Embryonic facial prominence (tissue), 1 donor: ENCODE measurements around the gene STUB1.

Experiments
- DNase-seq: peaks from one replicate; pipeline ENCODE4 v3.0.0-alpha.2; 2016; ENCODE audit errors: extremely low spot score

The STUB1 gene

DNA sequence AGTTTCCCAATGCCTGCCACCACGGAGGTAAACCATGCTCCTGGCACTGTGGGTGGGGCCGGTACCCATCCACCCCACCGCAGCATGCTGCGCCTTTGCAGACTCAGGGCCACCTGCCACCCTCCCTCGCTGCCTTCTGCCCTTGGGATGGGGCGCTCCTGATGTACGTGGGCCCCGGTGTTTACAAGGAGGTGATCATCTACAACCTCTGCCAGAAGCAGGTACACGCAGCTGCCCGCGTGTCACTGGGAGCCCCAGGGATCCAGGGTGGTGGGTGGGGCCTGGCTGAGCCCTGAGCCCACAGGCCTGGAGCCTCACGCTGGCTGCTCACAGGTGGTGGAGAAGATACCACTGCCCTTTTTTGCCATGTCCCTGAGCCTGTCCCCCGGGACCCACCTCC lies 13.6 kb upstream of the STUB1 start:
- no peak for DNase-seq

DNA sequence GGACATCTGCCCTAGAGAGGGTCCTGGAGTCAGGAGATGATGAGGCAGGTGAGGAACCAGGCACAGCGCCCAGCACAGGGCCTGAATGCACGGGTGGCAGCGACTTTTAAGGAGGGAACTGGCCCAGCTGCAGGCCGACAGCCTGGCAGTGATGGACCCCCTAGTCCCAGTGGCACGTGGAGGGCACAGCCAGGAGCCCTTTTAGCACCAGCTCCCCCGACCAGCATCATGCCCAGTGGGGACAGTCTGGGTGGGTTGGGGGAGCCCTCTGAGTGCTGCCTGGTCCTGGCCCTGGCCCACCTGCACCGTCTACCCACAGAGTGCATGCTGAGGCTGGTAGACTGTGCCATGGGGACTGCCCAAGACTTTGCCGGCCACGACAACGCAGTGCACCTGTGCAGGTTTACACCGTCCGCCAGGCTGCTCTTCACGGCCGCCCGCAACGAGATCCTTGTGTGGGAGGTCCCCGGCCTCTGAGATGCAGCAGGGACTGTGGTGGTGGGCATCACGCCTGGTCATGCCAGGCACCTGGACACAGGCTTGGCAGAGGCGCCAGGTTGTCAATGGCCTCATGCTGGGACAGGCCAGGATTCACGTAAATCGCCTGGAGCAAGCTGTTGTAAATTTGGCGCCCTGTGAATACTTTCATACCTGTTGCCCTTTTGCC lies 13.0 kb upstream of the STUB1 start:
- DNase-seq: no peak

DNA sequence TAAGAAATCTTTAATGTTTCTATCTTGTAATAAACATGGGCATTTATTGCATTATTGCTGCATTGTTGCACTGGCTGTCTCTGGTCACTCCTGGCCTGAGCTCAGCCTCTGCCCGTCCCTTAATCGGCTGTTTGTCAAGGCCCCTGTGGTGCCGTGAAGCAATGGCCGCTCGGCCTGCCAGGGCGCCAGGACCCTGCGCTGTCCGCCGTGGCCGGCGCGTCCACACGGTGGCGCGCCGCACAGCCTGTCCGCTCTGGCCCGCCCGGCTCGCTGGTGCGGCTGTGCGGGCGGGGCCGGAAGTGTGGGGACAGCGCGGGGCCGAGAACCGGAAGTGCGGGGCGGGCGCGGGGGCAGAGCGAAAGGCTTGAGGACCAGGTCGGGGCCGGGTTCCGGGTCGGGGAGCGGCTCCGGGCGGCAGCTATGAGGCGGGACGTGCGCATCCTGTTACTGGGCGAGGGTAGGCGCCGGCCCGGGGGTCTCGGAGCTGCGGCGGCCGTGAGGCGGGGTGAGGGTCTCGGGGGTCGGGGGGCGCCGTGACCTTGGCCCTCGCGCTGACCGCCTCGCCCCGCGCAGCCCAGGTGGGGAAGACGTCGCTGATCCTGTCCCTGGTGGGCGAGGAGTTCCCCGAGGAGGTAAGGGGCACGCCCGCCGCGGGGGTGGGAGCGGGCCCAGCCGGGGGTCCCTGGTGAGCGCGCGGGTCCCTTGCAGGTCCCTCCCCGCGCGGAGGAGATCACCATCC lies 12.3 kb upstream of the STUB1 start, which contains the start of gene RHOT2:
Gene RHOT2, plus strand, starts transcription at position 353 of the 739 bp plus-strand sequence. Its CDS starts 68 bp downstream, at position 421.
- DNase-seq: peak; percentile 83

DNA sequence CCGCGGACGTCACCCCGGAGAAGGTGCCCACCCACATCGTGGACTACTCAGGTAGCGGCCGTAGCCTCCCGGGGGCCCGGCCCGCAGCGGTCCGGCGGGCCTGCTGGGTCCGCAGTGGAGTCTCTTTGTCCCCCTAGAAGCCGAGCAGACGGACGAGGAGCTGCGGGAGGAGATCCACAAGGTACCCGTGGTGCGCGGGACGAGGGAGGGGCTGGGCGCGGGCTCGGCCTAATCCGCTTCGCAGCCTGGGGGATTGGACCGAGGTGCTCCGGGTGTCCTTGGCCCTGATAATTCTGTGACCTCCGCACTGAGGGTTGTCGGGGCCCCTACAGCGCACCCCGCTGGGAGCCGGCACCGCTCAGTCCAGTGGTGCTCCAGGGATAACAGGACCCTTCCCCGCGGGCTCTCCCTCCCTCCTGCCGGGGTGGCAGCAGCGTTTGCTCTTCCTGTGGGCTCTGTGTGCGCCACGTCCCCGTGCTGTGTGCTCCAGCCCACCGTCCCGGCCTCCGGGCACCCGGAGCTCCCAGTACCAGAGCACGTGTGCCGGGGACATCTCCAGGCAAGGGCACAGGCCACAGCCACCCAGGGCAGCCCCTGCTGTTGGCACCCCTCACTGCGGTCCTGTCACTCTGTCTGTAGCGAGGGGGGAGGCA lies 11.6 kb upstream of the STUB1 start:
- no peak for DNase-seq

DNA sequence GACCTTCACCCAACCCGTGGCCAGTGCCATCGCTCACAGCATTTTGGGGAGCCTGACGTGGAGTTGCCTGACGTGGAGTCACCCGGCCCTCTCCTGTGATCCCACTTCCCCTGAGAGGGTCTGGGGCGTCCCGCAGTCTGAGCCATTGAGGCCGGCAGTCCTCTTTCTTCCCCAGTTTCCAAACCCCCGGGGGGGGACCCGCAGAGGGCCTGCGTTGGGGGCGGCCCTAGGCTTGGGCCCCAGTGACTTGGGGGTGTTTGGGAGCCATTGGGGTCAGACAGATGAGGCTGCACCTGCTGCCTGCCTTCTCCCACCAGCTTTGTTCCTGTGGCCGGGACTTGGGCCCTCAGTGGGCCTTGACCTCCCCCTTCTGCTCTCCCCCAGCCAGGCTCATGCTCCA lies 10.5 kb upstream of the STUB1 start:
- no peak for DNase-seq

DNA sequence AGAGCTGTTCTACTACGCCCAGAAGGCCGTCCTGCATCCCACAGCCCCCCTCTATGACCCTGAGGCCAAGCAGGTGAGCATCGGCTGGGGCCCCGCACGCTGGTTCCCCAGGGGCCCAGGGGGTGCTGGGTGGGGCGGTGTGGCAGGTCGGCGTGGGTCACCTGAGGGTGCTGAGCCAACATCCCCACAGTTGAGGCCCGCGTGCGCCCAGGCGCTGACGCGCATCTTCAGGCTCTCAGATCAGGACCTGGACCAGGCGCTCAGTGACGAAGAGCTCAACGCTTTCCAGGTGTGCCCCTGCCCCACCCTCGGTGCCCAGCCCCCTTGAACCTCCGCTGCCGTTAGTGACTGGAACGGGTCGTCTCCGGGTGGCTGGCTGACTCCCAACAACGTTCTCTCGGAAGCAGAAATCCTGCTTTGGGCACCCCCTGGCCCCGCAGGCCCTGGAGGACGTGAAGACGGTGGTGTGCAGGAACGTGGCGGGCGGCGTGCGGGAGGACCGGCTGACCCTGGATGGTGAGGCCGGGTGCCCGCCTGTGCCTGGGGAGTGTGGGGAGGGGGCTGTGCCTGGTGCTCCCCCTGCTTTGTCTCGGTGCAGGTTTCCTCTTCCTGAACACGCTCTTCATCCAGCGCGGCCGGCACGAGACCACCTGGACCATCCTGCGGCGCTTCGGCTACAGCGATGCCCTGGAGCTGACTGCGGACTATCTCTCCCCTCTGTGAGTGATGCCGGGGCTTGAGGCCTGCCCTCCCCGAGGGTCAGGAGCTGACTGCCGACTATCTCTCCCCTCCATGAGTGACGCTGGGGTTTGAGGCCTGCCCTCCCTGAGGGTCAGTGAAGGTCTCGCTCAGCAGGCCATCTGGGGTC lies 9.5 kb upstream of the STUB1 start:
- DNase-seq: no peak

DNA sequence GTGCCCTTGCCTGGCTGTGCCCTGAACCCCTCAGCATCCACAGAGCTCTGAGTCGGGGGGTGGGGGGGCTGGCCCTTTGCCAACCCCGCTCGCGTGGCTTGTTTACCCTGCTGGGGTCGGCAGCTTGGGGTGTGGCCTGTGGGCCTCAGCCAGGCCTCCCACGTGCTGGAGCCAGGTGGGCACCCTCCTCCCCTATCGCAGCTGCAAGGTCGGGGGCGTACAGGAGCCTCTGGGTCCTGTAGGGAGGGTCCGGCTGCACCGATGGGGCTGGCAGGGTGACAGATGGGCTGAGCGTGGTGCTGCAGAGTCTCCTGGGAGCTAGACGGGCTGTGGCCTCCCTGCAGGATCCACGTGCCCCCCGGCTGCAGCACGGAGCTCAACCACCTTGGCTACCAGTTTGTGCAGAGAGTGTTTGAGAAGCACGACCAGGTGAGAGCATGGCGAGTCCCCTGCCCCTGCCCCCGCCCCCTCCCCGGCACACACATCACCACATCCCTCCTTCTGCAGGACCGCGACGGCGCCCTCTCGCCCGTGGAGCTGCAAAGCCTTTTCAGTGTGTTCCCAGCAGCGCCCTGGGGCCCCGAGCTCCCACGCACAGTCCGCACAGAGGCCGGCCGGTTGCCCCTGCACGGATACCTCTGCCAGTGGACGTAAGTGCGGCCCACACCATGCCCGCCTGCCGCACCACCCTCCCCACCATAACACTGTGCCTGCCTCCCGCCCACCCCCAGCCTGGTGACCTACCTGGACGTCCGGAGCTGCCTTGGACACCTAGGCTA lies 8.7 kb upstream of the STUB1 start:
- no peak for DNase-seq

DNA sequence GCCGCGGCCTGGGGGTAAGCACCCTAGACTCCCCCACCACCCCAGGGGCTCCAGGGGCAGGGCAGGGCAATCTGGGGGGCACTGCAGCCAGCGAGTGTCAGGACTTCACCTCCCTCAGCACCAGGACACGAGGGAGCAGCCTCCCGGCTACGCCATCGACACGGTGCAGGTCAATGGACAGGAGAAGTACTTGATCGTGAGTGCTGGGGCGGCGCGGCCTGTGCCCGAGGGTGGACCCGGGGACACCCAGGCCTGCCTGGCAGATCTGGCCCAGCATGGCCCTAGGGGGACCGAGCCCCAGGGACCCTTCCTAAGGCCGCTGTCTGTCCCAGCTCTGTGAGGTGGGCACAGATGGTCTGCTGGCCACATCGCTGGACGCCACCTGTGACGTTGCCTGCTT lies 7.8 kb upstream of the STUB1 start:
- no peak for DNase-seq

DNA sequence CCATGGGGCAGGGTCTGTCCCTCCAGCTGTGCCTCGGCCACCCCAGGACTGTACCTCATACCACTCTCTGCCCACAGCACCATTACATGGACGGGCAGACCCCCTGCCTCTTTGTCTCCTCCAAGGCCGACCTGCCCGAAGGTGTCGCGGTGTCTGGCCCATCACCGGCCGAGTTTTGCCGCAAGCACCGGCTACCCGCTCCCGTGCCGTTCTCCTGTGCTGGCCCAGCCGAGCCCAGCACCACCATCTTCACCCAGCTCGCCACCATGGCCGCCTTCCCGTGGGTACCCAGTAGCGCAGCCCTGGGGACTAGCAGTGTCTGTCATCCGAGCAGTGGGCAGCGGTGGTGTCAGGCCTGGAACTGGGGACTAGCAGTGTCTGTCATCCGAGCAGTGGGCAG lies 7.4 kb upstream of the STUB1 start:
- DNase-seq: no peak

DNA sequence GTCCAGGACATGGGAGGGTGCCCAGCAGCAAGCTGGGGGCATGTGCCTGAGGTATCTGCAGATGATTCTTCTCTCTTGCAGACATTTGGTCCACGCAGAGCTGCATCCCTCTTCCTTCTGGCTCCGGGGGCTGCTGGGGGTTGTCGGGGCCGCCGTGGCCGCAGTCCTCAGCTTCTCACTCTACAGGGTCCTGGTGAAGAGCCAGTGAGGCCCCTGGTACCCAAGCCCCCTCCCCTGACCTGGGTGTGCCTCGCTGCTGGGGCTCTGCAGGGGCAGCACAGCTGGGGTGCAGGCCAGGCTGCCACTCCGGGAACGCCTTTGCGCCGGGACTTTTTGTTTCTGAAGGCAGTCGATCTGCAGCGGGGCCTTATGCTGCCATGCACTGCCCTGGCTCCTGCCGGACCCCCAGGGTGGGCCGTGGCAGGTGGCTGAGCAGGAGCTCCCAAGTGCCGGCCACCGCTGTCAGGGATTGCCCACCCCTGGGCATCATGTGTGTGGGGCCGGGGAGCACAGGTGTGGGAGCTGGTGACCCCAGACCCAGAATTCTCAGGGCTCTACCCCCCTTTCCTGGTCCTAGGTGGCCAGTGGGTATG lies 6.7 kb upstream of the STUB1 start:
- no peak for DNase-seq

DNA sequence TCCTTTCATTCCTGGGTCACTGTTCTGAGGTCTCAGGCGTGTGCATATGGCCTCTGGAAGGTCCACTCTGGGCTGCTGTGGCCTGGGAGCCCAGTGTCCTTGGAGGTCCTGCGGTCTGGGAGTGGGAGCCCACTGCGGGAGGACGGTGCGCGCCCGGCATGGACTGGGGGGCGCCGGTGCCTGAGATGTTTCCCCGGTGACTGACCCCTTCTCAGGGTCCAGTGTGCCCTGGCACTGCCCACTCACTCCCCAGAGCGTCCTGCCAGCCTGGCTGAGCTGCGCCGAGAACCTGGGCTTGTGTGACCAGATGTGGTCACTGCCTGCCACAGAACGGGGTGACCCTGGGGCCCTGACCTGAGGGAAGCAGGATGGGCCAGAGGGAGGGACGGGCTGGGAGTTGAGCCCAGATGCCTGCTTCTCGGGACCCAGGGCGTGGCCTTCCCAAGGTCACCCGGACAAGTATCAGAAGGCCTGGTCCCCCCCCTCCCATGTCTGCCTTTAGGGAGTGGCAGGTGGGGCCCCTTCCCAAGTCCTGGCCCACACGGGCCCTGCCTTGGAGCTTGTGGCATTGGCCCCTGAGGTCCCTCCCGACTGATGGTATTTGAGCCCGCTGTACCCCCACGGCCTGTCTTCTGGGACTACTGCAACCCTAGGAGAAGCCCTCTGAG lies 5.9 kb upstream of the STUB1 start:
- DNase-seq: no peak

DNA sequence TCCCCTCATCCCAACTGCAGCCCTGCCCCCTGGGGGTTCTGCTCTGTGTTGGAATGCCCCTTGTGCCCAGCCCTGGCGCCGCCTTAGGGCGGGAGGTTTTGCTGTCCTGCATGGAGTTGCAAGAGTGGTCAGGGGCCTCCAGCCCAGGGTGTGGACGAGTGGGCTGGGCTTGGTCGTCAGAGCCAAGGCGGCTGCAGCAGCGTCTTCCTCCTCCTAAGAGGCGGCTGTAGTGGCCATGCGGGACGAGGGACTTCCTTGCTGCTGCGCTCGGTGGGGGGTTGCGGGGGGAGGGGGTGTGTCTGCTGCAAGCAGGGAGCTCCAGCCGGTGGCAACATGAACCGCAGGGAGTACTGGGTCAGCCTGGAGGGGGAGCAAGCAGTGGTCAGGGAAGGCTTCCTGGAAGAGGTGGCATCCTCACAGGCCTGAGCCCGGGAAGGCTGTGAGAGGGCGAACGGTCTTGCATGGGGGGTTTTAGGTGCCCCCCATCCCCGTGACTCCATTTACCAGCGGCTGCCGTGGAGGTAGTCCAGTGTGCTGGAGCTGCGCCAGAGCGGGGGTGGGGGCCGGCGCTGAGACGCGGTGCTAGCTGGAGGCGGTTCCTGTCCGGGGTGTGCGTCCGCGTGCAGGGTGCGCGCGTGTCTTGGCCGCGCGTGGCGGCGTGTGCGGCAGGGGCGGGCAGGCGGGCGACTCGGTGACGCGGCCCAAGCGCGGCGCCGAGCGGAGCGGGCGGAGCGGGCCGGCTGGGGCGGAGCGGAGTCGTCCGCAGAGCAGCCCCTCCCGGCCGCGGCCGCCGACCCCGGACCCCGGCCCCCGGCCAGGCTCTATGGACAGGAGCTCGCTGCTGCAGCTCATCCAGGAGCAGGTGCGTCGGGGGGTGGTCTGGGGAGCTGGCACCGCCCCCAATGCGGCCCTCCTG lies 5.0 kb upstream of the STUB1 start, which contains the start of gene RHBDL1:
Gene RHBDL1, plus strand, starts transcription at position 704 of the 916 bp plus-strand sequence. Its CDS starts 120 bp downstream, at position 824.
- DNase-seq: no peak

DNA sequence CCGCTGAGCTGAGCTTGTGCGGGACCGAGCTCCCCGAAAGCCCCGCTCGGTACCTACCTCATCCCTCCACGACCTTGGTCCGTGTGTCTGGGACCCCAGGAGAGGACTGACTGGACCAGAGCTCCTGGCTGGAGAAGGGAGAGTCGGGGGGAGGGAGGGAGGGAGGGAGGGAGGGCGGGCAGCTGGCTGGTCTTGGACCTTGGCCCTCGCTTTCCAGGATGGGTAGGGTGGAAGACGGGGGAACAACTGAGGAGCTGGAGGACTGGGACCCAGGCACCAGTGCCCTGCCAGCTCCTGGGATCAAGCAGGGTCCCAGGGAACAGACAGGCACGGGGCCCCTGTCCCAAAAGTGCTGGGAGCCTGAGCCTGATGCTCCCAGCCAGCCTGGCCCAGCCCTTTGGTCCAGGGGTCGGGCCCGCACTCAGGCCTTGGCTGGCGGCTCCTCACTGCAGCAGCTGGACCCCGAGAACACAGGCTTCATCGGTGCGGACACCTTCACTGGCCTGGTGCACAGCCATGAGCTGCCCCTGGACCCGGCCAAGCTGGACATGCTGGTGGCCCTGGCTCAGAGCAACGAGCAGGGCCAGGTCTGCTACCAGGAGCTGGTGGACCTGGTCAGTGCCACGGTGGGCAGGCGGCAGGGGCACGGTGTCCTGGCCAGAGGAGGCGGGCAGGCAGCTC lies 4.2 kb upstream of the STUB1 start:
- no peak for DNase-seq

DNA sequence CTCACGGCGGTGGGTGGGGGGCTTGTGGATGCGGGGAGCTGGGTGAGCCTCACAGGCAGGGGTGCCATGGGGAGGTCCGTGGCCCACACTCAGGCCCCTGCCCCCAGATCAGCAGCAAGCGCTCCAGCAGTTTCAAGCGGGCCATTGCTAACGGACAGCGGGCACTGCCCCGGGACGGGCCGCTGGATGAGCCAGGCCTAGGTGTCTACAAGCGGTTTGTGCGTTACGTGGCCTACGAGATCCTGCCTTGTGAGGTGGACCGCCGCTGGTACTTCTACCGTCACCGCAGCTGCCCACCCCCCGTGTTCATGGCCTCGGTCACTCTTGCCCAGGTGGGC lies 3.7 kb upstream of the STUB1 start:
- DNase-seq: no peak

DNA sequence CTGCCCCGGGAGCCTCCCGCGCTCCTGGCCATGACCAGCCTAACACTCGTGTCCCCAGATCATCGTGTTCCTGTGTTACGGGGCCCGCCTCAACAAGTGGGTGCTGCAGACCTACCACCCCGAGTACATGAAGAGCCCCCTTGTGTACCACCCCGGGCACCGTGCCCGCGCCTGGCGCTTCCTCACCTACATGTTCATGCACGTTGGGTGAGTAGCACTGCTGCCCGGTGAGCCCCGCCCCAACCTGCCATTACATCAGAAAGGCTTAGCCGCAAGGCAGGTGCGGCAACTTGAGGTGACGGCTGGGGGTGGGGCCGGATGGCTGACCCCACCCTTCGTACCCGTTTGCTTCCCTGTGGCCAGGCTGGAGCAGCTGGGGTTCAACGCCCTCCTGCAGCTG lies 3.3 kb upstream of the STUB1 start:
- DNase-seq: no peak

DNA sequence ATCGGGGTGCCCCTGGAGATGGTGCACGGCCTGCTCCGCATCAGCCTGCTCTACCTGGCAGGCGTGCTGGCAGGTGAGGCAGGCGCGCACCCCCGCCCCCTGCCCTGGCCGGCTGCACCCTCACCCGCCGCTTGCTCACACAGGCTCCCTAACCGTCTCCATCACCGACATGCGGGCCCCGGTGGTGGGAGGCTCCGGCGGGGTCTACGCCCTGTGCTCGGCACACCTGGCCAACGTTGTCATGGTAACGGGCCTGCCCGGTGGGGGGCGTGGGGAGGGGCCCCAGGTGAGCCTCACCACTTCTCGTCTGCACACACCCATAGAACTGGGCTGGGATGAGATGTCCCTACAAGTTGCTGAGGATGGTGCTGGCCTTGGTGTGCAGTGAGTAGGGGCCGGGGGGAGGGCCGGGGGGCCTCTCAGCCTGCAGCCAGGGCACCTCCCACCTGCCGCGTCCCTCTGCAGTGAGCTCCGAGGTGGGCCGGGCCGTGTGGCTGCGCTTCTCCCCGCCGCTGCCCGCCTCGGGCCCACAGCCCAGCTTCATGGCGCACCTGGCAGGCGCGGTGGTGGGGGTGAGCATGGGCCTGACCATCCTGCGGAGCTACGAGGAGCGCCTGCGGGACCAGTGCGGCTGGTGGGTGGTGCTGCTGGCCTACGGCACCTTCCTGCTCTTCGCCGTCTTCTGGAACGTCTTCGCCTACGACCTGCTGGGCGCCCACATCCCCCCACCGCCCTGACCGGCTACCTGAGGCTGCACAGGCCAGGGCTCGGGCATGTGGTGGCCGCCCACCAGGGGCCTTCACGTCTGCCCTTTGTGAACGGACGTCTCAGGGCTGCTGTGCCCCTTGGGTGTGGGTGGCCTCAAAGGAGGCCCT lies 2.7 kb upstream of the STUB1 start:
- no peak for DNase-seq

DNA sequence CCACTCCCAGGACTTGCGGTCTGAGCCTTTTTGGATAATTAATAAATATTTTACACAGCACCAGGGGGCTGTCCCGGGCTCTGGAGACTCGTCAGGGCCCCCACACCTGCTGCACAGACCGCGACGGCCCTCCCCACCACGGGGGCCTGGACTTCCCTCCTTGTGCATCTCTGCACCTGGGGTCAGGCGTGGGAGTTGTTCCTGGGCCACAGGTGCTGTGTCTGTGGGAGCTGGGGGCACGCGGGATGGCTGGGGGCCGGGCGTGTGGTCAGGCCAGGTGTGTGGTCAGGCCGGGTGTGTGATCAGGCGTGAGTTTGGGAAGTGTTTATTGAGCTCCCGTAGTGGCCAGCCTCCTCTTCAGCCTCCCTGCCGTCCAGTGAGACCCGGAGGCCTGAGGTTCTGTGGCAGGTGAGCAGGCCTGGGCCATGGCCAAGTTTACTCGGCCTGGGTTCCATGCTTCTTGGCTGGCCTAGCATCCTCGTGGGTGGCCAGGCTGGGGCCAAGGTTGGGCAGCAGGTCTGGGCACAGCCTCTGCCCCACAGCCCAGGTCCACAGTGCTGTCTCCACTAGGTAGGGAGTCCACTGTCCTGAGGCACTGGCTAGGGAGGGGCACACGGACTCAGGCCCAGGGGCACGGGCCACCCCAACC lies 1.9 kb upstream of the STUB1 start:
- DNase-seq: no peak
